ENCODE results near the gene CCDC88B.
A peak's percentile ranks its signal among the peaks of the same experiment; 100 is the strongest.

The CCDC88B gene

DNA sequence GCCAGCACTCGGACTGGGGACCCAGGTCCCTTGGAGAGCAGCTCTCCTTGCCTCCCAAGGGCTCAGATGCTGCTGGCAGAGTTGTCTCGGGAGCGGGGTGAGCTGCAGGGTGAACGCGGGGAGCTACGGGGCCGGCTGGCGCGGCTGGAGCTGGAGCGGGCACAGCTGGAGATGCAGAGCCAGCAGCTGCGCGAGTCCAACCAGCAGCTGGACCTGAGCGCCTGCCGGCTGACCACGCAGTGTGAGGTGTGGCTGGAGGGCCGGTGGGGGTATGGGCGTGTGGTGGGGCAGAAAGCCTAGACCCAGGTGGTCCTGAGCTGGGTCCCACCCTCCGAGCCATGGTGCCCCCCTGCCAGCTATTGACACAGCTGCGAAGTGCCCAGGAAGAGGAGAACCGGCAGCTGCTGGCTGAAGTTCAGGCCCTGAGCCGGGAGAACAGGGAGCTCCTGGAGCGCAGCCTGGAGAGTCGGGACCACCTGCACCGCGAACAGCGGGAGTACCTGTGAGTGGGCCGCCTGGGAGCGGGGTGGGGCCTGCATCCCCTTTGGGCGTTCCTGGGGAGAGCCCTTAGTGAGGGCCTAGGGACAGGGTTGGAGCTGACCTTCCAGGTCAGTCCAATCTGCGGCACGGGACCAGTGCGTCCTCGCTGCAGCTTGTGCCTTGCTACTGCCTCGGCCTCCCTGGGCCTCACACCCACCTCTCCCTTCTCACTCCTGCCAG lies 13.2 kb downstream of the CCDC88B start:
- intact Hi-C loops (cut with DNase I), result no loop called here
- DNase-seq, result no peak

DNA sequence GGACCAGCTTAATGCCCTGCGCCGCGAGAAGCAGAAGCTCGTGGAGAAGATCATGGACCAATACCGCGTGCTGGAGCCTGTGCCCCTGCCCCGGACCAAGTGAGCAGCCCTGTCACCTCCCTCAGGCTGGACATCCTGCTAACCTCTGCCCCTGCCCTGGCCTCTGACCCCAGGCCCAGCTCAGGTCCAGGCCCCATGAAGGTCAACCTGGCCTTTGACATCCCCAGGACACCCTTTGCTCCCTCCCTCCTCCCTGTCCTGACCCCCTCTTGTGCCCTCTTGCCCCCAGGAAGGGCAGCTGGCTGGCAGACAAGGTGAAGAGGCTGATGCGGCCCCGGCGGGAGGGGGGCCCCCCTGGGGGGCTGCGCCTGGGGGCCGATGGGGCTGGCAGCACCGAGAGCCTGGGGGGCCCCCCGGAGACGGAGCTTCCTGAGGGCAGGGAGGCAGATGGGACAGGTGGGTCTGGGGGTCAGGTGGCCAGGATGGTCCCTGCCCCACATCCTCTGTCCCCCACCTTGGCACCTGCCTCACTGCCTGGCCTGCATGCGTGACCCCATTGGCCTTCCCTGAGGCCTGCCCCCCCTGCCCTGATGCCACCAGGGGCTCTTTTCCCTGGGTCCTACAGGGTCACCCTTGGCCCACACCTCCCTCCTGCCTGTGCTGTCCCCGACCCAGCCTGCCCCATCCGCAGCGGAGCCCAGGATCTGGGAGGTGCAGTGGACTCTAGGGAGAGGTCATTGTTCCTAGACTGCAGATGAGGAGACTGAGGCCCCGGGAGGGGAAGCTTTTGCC lies 13.9 kb downstream of the CCDC88B start:
- no peak for DNase-seq
- intact Hi-C loops (cut with DNase I), result no loop called here

DNA sequence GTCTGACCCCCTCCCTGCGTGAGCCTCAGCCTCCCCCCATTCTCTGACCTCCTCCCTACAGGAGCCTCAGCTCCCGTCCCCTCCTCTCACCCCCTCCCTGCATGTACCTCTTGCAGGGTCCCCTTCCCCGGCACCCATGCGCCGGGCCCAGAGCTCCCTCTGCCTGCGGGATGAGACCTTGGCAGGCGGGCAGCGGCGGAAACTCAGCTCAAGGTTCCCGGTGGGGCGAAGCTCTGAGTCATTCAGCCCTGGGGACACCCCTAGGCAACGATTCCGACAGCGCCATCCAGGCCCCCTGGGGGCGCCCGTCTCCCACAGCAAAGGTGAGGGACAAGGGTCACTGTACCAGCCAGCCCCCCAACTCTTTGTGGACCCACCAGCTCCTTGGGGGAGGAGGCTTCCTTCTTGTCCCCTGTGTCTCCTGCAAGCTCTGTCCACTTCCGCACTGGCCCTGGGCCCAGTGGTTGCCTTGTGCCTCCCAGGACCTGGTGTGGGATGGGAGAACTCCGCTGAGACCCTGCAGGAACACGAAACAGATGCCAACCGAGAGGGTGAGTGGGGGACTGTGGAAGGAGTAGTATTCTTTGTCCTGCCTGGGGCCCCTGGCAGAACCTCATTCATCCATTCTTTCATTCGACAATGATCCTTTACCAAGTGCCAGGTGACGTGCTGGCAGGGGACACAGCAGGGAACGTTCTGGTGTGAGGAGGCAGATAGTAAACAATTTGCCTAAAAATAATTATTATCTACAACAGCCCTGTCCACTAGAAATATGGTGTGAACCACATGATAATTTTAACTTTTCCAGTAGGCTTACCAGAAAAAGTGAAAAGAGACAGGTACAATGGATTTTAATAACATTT lies 15.3 kb downstream of the CCDC88B start:
- DNase-seq, result peak; percentile 49 to 90 (median 78)
- intact Hi-C loops (cut with DNase I), result loop anchor here (5.0 kb wide), 1 partner anchor 38 kb away; the partner anchor contains the start of genes PRDX5 and TRMT112

DNA sequence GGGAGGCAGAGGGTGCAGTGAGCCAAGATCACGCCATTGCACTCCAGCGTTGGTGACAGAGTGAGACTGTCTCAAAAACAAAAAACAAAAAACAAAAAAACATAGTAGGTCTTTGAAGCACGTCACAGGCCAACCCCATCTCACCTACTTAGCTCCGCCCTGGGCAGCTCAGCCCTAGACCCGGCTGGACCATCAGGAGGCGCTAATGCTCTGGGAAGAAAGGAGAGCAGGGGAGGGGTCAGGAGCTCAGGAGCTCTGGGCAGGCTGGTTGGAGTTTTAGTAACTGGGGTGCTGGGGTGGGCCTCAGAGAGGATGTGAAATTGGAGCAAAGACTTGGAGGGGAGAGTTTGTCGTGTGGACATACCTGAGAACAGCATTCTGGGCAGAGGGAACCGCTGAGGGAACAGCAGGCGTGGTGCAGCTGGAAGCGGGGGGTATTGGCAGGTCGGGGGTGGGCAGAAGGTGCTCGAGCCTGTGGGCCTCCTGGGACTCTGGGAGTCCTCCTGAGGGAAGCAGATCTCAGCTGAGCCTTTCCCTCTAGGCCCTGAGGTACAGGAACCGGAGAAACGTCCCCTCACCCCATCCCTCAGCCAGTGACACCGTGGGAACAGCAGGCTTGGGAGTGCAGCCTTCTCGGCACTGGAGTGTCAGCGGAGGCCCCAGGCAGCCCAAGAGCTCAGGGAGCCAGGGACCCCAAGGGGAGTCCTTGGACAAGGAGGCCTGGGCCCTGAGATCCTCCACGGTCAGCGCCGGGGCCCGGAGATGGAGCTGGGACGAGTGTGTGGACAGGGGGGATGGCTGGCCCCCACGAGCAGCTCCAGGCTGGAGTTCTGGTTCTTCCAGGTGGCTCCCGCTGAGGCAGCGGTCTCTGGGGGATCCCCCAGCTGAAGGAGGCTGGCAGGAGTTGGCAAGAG lies 16.8 kb downstream of the CCDC88B start:
- intact Hi-C loops (cut with DNase I), result loop anchor here (5.0 kb wide), 1 partner anchor 39 kb away; the partner anchor contains the start of genes PRDX5 and TRMT112
- no peak for DNase-seq

DNA sequence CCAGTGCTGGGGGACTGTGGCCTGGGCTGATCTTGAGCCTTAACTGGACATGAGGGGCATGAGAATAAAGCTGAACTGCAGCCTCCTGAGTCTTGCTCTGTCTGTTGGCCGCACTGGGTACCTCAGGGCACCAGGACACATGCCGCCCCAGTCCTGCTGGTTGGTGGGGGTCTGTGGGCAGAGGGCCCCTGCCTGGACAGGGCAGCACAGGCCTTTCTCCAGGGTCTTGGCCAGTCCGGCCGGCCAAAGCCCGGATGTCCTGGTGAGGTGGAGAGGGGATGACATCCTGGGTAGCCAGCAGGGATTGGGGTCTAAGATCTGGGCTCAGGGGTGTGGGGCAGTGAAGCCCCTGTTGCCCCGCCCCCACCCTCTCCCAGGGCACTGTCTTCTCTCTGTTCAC lies 17.4 kb downstream of the CCDC88B start:
- intact Hi-C loops (cut with DNase I), result loop anchor here (5.0 kb wide), 1 partner anchor 40 kb away; the partner anchor contains the start of genes PRDX5 and TRMT112

DNA sequence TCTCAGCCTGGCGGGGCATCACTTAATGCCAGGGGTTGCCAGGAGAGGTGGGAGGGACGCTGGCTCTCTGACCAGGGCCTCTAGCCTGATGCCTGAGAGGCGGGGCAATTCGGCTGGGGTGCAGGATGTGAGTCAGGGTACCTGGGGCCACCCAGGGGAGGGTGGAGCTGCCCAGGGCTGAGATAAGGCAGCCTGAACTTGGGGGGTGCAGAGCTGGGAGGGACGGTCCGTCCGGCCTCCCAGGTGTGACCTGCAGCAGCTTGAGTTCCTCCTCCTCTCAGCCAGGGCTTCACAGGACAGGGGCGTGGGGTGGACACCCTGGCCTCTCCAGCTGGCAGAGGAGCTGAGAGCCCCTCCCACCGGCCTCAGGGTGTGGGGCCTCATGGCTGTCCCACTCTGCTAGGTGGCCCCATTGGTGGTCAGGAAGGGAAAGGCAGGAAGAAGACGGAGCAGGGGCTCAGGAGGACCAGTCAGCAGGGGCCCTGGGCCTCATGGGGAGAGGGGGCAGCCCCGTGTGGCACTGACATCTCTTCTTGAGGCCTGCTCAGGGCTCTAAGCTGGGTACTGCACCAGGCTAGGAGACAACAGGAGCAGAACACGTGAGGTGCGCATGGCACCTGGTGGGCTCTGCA lies 18.0 kb downstream of the CCDC88B start:
- no peak for DNase-seq
- intact Hi-C loops (cut with DNase I), result loop anchor here (5.0 kb wide), 1 partner anchor 41 kb away; the partner anchor contains the start of genes PRDX5 and TRMT112

More for the DNA sequence above, 17.4 kb downstream of the CCDC88B start:
- DNase-seq, result no peak

DNA sequence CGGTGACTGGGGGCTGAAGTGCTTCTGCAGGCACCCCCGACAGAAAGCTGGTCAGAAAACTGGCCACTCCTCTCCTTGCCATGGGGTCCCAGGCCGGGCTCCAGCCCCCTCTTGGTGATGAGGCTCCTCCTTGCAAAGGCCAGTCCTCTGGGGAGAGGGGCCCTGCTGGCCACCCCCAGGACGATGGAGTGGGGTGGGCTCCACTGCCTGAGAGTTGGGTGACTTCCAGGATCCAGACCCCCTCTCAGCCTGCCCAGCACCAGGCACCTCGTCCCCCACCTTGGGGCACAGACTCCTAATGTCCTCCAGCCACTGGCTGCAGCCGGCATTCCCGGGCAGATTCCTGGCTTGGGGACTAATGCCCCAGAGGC lies 18.5 kb downstream of the CCDC88B start:
- DNase-seq, result no peak
- intact Hi-C loops (cut with DNase I), result loop anchor here (5.0 kb wide), 1 partner anchor 41 kb away; the partner anchor contains the start of genes PRDX5 and TRMT112

DNA sequence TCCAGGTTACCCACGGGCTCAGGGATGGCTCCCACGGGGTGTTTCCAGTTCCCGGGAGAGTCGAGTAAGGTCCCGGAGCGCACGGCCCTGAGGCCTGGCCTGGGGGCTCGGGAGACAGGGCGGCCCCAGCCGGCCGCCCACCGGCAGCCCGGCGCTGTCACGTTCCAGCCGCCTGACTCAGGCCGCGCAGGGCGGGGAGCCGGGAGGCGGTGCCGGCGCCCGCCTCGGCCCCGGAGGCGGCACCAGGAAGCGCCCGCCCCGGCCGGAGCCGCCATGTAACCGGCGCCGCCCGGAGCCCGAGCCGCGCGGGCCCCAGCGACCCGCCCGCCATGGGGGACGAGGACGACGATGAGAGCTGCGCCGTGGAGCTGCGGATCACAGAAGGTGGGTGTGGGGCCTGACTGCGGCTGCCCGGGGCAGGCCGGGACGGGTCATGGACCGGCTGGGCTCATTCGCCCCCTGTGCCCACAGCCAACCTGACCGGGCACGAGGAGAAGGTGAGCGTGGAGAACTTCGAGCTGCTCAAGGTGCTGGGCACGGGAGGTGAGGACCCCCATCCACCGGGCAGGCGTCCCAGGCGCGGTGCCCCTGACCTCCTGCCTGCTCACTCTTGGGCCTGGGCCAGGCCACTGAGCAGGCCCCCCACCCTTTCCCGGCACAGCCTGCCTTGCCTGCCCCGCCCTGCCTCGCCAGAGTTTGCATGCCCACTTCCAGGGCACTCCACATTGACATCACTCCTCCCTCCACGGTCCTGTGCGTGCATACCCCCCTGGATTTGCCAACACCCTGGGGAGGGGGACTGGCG lies 19.1 kb downstream of the CCDC88B start, which contains the start of gene RPS6KA4:
RPS6KA4 (plus strand) TSS at position 256 of the 805 bp plus-strand sequence; CDS start at position 330, 74 bp downstream.
- intact Hi-C loops (cut with DNase I), result loop anchor here (5.0 kb wide), 1 partner anchor 42 kb away; the partner anchor contains the start of genes PRDX5 and TRMT112

DNA sequence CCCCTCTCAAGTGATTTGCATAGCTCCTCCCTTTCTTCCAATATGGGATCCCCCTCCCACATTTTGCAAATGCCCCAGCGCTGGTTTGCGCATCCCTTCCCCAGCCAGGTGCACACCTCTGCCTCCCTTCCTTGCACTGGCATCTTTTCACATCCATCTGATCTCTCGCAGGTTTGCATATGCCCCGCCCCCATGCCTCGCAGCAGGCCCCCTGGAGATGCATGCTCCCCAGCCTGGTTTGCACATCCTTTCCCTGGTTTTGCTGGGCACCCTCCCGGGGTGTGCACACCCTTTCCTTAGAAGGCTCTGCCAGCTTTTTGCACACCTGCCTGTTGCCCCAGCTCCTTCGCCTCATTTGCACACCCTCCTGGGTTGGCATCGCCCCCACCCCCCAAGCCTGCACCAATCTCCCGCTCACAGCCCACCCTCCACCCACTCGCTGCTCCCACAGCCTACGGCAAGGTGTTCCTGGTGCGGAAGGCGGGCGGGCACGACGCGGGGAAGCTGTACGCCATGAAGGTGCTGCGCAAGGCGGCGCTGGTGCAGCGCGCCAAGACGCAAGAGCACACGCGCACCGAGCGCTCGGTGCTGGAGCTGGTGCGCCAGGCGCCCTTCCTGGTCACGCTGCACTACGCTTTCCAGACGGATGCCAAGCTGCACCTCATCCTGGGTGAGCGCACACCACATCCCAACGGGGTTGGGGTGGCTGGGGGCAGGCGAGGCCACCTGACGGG lies 19.9 kb downstream of the CCDC88B start:
- intact Hi-C loops (cut with DNase I), result loop anchor here (5.0 kb wide), 1 partner anchor 43 kb away; the partner anchor contains the start of genes PRDX5 and TRMT112
- peak; percentile 44 to 88 (median 78) for DNase-seq

More for the DNA sequence above, 19.1 kb downstream of the CCDC88B start, which contains the start of gene RPS6KA4:
- DNase-seq, result peak in 40 of 42 donors; percentile 39 to 82 (median 66)

DNA sequence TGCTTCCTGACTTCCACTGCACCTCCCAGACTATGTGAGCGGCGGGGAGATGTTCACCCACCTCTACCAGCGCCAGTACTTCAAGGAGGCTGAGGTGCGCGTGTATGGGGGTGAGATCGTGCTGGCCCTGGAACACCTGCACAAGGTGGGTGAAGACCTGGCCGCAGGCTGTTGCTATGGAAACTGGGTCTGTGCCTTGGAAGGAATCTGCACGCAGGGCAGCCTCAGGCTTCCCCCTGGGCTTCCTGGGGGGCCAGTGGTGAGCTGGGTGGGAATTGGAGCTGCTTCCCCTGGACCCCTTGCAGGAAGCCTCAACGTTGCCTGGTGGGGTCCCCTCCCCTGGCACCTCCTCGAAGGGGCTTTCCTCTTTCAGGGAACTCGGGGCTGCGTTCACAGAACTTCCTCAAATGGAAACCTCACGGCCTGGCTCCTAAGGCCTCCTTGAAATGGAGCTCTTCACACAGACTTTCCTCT lies 20.5 kb downstream of the CCDC88B start:
- DNase-seq, result peak in 2 of 42 donors; percentile 19 to 36
- intact Hi-C loops (cut with DNase I), result no loop called here

DNA sequence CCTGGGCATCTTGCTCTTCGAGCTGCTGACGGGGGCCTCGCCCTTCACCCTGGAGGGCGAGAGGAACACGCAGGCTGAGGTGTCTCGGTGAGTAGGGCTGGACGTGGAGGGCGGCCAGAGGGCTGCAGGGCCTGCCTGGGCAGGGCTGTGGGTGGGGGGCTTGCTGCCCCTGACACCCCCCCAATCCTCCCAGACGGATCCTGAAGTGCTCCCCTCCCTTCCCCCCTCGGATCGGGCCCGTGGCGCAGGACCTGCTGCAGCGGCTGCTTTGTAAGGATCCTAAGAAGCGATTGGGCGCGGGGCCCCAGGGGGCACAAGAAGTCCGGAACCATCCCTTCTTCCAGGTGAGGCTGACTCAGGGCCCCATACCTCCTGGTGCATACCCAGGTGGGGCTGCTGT lies 21.7 kb downstream of the CCDC88B start:
- DNase-seq, result no peak
- intact Hi-C loops (cut with DNase I), result no loop called here

DNA sequence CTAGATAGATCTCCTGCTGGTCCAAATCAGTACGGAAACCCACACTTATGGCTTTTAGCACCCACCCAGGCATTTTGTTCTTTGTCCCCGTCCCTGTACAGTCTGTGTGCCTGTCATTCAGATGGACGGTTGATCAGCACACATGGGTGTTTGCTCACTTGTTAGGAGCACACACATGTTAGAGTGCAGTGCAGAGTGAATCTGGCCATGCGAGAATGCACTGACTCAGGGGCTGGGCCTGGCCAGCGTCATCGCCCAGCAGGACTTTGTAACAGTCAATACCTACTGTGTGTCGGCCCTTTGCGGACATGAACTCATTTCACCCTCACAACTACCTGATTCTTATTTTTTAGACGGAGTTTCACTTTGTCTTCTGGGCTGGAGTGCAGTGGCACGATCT lies 22.3 kb downstream of the CCDC88B start:
- DNase-seq, result no peak
- intact Hi-C loops (cut with DNase I), result no loop called here

DNA sequence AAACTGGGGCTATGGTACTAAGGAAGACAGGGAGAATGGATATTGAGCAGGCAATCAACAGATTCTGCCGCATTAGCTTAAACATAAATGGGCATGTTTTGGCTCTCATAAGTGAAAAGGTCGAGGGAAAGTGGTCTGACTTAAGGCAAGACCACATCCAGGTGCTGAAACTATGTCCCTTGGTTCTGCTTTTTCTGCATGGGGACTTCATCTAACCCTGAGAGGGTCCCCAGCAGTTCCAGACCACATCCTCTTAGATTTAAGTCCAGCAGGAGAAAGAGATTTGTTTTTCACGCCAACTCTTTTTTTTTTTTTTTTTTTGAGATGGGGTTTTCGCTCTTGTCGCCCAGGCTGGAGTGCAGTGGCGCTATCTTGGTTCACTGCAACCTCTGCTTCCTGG lies 24.4 kb downstream of the CCDC88B start:
- intact Hi-C loops (cut with DNase I), result no loop called here
- no peak for DNase-seq

DNA sequence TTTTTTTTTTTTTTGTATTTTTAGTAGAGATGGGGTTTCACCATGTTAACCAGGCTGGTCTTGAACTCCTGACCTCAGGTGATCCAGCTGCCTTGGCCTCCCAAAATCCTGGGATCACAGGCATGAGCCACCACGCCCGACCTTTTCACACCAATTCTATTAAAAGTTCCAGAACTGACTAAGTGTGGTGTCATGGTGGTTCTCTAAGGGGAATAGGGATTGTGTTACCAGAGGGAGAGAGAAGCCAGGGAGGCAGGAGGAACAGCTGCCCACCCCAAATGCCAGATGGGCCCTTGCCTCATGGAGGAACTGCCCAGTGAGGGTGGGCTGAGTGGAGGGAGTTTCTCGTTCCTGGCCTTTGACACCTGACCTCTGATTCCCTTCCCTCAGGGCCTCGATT lies 24.9 kb downstream of the CCDC88B start:
- no peak for DNase-seq
- intact Hi-C loops (cut with DNase I), result no loop called here

DNA sequence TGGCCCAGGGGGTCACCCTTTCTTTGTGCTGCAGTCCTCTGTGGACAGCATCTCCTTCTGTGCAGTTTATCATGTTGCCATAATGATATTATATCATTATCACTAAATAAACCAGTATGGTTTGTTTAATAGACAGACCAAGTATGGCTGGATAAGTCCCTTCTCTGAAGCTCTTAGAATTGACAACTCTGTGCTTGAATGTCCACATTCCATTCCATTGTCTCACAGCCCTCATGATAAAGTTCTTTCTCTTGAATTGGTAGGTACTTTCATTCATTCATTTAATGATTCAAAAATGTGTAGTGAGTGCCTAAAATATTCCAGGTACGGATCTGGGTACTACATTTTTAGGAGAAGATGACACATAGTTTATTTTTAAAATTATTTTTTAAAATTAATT lies 26.7 kb downstream of the CCDC88B start:
- DNase-seq, result no peak
- intact Hi-C loops (cut with DNase I), result no loop called here
